ENCODE data around the gene LYST.

DNA sequence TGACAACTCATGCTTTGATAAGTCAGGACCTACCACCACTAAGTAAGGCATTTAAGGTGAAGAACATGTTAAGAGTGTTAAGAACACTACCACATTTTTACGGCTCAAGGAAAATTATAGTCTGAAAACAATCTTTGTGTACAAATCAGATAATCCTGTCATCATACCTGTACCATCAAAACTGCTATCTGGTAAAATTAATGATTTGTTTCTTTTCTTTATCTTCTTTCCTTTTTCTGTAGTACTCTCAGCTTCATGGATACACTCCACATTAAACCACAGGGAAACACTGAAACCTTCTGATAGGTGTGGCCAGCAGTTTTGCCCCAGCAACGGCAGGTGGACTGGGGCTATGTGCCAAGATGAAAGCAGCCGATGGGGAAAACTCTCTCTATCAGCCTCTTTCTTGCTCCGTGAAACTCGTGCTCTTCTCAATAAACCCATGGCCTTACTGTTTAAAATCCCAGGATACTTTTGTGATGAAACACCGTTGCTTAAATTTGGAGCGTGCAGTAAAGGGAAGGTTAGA lies 75.1 kb downstream of the LYST start:
- TF ChIP-seq, protein P1, sequence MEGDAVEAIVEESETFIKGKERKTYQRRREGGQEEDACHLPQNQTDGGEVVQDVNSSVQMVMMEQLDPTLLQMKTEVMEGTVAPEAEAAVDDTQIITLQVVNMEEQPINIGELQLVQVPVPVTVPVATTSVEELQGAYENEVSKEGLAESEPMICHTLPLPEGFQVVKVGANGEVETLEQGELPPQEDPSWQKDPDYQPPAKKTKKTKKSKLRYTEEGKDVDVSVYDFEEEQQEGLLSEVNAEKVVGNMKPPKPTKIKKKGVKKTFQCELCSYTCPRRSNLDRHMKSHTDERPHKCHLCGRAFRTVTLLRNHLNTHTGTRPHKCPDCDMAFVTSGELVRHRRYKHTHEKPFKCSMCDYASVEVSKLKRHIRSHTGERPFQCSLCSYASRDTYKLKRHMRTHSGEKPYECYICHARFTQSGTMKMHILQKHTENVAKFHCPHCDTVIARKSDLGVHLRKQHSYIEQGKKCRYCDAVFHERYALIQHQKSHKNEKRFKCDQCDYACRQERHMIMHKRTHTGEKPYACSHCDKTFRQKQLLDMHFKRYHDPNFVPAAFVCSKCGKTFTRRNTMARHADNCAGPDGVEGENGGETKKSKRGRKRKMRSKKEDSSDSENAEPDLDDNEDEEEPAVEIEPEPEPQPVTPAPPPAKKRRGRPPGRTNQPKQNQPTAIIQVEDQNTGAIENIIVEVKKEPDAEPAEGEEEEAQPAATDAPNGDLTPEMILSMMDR (conservative IDR thresholded peaks at IDR 0.05; ENCODE audit: low read length): no peak
- TF ChIP-seq EZH2phosphoT487 (IDR thresholded peaks at IDR 0.05; ENCODE audit: borderline replicate concordance, low read depth, low read length): no peak

Measured in OCI-LY7 (cell line).